Measurements from ENCODE around the gene SOX9. TPM values are rescaled to one million over a fixed set of nuclear protein-coding genes. Genes with fewer than 3 reads are reported as not detected.

Gene SOX9
- polyA plus RNA-seq, 2 donors, result 3.7 to 11.4 TPM

DNA sequence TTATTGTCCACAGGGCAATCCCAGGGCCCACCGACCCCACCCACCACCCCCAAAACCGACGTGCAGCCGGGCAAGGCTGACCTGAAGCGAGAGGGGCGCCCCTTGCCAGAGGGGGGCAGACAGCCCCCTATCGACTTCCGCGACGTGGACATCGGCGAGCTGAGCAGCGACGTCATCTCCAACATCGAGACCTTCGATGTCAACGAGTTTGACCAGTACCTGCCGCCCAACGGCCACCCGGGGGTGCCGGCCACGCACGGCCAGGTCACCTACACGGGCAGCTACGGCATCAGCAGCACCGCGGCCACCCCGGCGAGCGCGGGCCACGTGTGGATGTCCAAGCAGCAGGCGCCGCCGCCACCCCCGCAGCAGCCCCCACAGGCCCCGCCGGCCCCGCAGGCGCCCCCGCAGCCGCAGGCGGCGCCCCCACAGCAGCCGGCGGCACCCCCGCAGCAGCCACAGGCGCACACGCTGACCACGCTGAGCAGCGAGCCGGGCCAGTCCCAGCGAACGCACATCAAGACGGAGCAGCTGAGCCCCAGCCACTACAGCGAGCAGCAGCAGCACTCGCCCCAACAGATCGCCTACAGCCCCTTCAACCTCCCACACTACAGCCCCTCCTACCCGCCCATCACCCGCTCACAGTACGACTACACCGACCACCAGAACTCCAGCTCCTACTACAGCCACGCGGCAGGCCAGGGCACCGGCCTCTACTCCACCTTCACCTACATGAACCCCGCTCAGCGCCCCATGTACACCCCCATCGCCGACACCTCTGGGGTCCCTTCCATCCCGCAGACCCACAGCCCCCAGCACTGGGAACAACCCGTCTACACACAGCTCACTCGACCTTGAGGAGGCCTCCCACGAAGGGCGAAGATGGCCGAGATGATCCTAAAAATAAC is 3.0 kb downstream of the SOX9 start:
- peaks cover 3 to 10% of the 10 kb centered on the region in 2 donors for H3K36me3 ChIP-seq (ENCODE audit: control insufficient read depth in 2 of 2, insufficient read depth in 2 of 2, low read length in 1 of 2)
- WGBS, 2 donors, result 58 to 64% methylated on average over 43 to 75 of the region's 75 CpGs
- H3K27ac ChIP-seq (ENCODE audit: low read depth in 2 of 2, low read length in 1 of 2), result no peak overlapping the region
- H3K9me3 ChIP-seq (ENCODE audit: control insufficient read depth in 2 of 2, insufficient read depth in 1 of 2, low read depth in 1 of 2, low read length in 1 of 2), result no peaks in the 10 kb centered on the region
- H3K4me3 ChIP-seq (ENCODE audit: low read depth in 1 of 2, low read length in 2 of 2), result no peak overlapping the region
- peaks cover 0 to 4% of the 10 kb centered on the region in 2 donors for H3K27me3 ChIP-seq (ENCODE audit: control insufficient read depth in 1 of 2, insufficient read depth in 2 of 2, low read length in 2 of 2)
- H3K4me1 ChIP-seq (ENCODE audit: control insufficient read depth in 2 of 2, insufficient read depth in 2 of 2, low read length in 1 of 2), result peaks cover 0 to 6% of the 10 kb centered on the region in 2 donors

- Histone ChIP-seq H3K4me3 (ENCODE audit: low read depth in 1 of 2, low read length in 2 of 2) (no peak overlapping the region), H3K27me3 (ENCODE audit: control insufficient read depth in 1 of 2, insufficient read depth in 2 of 2, low read length in 2 of 2) (peaks cover 0 to 4% of the 10 kb centered on the region in 2 donors), H3K36me3 (ENCODE audit: control insufficient read depth in 2 of 2, insufficient read depth in 2 of 2, low read length in 1 of 2) (peaks cover 3 to 10% of the 10 kb centered on the region in 2 donors), H3K27ac (ENCODE audit: low read depth in 2 of 2, low read length in 1 of 2) (no peak overlapping the region), H3K4me1 (ENCODE audit: control insufficient read depth in 2 of 2, insufficient read depth in 2 of 2, low read length in 1 of 2) (peaks cover 0 to 6% of the 10 kb centered on the region in 2 donors), H3K9me3 (ENCODE audit: control insufficient read depth in 2 of 2, insufficient read depth in 1 of 2, low read depth in 1 of 2, low read length in 1 of 2) (no peaks in the 10 kb centered on the region)
- 75 to 89% methylated on average over 7 of the region's 7 CpGs for WGBS, 2 donors
Measured at GRCh38 chr17:72124438-72124775, 3.6 kb downstream of the SOX9 start.

DNA sequence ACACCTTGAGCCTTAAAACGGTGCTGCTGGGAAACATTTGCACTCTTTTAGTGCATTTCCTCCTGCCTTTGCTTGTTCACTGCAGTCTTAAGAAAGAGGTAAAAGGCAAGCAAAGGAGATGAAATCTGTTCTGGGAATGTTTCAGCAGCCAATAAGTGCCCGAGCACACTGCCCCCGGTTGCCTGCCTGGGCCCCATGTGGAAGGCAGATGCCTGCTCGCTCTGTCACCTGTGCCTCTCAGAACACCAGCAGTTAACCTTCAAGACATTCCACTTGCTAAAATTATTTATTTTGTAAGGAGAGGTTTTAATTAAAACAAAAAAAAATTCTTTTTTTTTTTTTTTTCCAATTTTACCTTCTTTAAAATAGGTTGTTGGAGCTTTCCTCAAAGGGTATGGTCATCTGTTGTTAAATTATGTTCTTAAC is 4.4 kb downstream of the SOX9 start:
- 71 to 79% methylated on average over 4 of the region's 4 CpGs for WGBS, 2 donors
- H3K4me1 ChIP-seq (ENCODE audit: control insufficient read depth in 2 of 2, insufficient read depth in 2 of 2, low read length in 1 of 2), result peaks cover 0 to 6% of the 10 kb centered on the region in 2 donors
- no peaks in the 10 kb centered on the region for H3K9me3 ChIP-seq (ENCODE audit: control insufficient read depth in 2 of 2, insufficient read depth in 1 of 2, low read depth in 1 of 2, low read length in 1 of 2)
- H3K4me3 ChIP-seq (ENCODE audit: low read depth in 1 of 2, low read length in 2 of 2), result no peak overlapping the region
- H3K27ac ChIP-seq (ENCODE audit: low read depth in 2 of 2, low read length in 1 of 2), result no peak overlapping the region
- H3K27me3 ChIP-seq (ENCODE audit: control insufficient read depth in 1 of 2, insufficient read depth in 2 of 2, low read length in 2 of 2), result peaks cover 0 to 4% of the 10 kb centered on the region in 2 donors
- peaks cover 3 to 10% of the 10 kb centered on the region in 2 donors for H3K36me3 ChIP-seq (ENCODE audit: control insufficient read depth in 2 of 2, insufficient read depth in 2 of 2, low read length in 1 of 2)

GRCh38 chr17:72125742-72126141 is 4.9 kb downstream of the SOX9 start:
- Histone ChIP-seq H3K9me3 (ENCODE audit: control insufficient read depth in 2 of 2, insufficient read depth in 1 of 2, low read depth in 1 of 2, low read length in 1 of 2) (no peaks in the 10 kb centered on the region), H3K4me3 (ENCODE audit: low read depth in 1 of 2, low read length in 2 of 2) (no peak overlapping the region), H3K36me3 (ENCODE audit: control insufficient read depth in 2 of 2, insufficient read depth in 2 of 2, low read length in 1 of 2) (peaks cover 3 to 10% of the 10 kb centered on the region in 2 donors), H3K4me1 (ENCODE audit: control insufficient read depth in 2 of 2, insufficient read depth in 2 of 2, low read length in 1 of 2) (peaks cover 0 to 6% of the 10 kb centered on the region in 2 donors), H3K27ac (ENCODE audit: low read depth in 2 of 2, low read length in 1 of 2) (no peak overlapping the region), H3K27me3 (ENCODE audit: control insufficient read depth in 1 of 2, insufficient read depth in 2 of 2, low read length in 2 of 2) (peaks cover 0 to 4% of the 10 kb centered on the region in 2 donors)

GRCh38 chr17:72126575-72127486 is 6.0 kb downstream of the SOX9 start:
- 60 to 61% methylated on average over 8 of the region's 8 CpGs for WGBS, 2 donors

DNA sequence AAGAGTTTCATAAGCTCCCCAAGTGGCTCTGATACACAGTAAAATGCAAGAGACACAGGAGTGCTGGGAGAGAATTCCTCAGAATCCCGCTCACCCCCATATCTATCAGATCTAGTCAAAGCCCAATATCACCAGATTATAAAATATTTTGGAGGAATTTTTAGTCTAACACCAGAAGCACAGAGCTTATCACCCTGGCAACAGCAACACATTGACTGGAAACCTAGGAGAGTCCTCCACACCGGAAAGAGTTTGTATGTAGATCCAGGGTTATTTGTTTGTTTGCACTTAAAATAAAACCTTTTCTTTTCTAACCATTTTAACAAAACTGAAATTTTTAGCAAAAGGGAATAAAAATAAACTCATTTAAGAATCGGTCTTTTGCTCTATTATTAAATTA is 7.2 kb downstream of the SOX9 start:
- Histone ChIP-seq H3K4me3 (ENCODE audit: low read depth in 1 of 2, low read length in 2 of 2) (no peak overlapping the region), H3K4me1 (ENCODE audit: control insufficient read depth in 2 of 2, insufficient read depth in 2 of 2, low read length in 1 of 2) (no peaks in the 10 kb centered on the region), H3K27me3 (ENCODE audit: control insufficient read depth in 1 of 2, insufficient read depth in 2 of 2, low read length in 2 of 2) (no peaks in the 10 kb centered on the region), H3K9me3 (ENCODE audit: control insufficient read depth in 2 of 2, insufficient read depth in 1 of 2, low read depth in 1 of 2, low read length in 1 of 2) (no peaks in the 10 kb centered on the region), H3K27ac (ENCODE audit: low read depth in 2 of 2, low read length in 1 of 2) (no peak overlapping the region), H3K36me3 (ENCODE audit: control insufficient read depth in 2 of 2, insufficient read depth in 2 of 2, low read length in 1 of 2) (peaks cover 3 to 10% of the 10 kb centered on the region in 2 donors)
- WGBS, 2 donors, result 80 to 86% methylated on average over 3 of the region's 3 CpGs

More at GRCh38 chr17:72126575-72127486, 6.0 kb downstream of the SOX9 start:
- peaks cover 3 to 10% of the 10 kb centered on the region in 2 donors for H3K36me3 ChIP-seq (ENCODE audit: control insufficient read depth in 2 of 2, insufficient read depth in 2 of 2, low read length in 1 of 2)
- peaks cover 0 to 1% of the 10 kb centered on the region in 2 donors for H3K4me1 ChIP-seq (ENCODE audit: control insufficient read depth in 2 of 2, insufficient read depth in 2 of 2, low read length in 1 of 2)
- H3K27me3 ChIP-seq (ENCODE audit: control insufficient read depth in 1 of 2, insufficient read depth in 2 of 2, low read length in 2 of 2), result no peaks in the 10 kb centered on the region
- no peak overlapping the region for H3K27ac ChIP-seq (ENCODE audit: low read depth in 2 of 2, low read length in 1 of 2)
- no peaks in the 10 kb centered on the region for H3K9me3 ChIP-seq (ENCODE audit: control insufficient read depth in 2 of 2, insufficient read depth in 1 of 2, low read depth in 1 of 2, low read length in 1 of 2)
- no peak overlapping the region for H3K4me3 ChIP-seq (ENCODE audit: low read depth in 1 of 2, low read length in 2 of 2)

GRCh38 chr17:72134608-72135394 is 14.0 kb downstream of the SOX9 start:
- Histone ChIP-seq H3K9me3 (ENCODE audit: control insufficient read depth in 2 of 2, insufficient read depth in 1 of 2, low read depth in 1 of 2, low read length in 1 of 2) (no peaks in the 10 kb centered on the region), H3K4me3 (ENCODE audit: low read depth in 1 of 2, low read length in 2 of 2) (no peak overlapping the region), H3K27ac (ENCODE audit: low read depth in 2 of 2, low read length in 1 of 2) (no peak overlapping the region), H3K4me1 (ENCODE audit: control insufficient read depth in 2 of 2, insufficient read depth in 2 of 2, low read length in 1 of 2) (no peaks in the 10 kb centered on the region), H3K27me3 (ENCODE audit: control insufficient read depth in 1 of 2, insufficient read depth in 2 of 2, low read length in 2 of 2) (peaks cover 0 to under 1% of the 10 kb centered on the region in 2 donors), H3K36me3 (ENCODE audit: control insufficient read depth in 2 of 2, insufficient read depth in 2 of 2, low read length in 1 of 2) (no peaks in the 10 kb centered on the region)
- 36 to 46% methylated on average over 7 of the region's 7 CpGs for WGBS, 2 donors

DNA sequence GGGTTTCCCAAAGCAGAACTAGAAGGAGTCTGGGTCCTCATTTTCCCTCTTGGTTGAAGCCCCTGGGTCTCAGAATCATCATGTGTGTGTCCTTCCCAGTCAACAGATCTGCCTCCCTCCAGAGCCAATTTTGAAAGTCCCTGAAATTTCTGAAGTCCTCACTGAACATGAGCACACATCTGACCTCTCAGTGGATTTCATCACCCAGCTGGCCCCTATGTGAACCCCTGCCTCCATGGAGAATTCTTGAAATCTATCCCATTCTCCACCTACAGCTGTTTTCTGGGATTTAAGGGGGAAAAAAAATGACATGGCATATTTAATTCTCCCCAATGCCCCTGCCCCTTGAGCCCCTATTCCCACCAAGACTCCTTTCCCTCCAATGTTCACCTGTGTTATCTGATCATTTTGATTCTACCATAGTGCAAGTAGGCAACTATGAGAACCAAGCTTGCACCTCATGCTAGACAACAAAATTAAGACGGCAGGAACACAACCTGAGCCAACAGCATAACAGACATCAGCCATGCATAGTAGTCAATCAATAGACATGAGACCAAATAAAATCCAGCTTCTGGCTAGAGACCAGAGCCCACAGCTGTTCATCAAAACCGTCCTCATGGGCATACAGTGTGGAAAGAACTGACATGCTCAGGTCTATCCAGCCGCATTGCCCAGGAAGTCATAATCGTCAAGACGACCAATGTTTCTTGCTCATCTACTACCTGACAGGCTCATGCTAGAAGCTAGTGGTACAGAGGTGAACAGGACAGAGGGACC is 14.9 kb downstream of the SOX9 start:
- H3K36me3 ChIP-seq (ENCODE audit: control insufficient read depth in 2 of 2, insufficient read depth in 2 of 2, low read length in 1 of 2), result no peaks in the 10 kb centered on the region
- H3K27me3 ChIP-seq (ENCODE audit: control insufficient read depth in 1 of 2, insufficient read depth in 2 of 2, low read length in 2 of 2), result peaks cover 0 to 2% of the 10 kb centered on the region in 2 donors
- H3K4me1 ChIP-seq (ENCODE audit: control insufficient read depth in 2 of 2, insufficient read depth in 2 of 2, low read length in 1 of 2), result no peaks in the 10 kb centered on the region
- H3K4me3 ChIP-seq (ENCODE audit: low read depth in 1 of 2, low read length in 2 of 2), result no peak overlapping the region
- H3K9me3 ChIP-seq (ENCODE audit: control insufficient read depth in 2 of 2, insufficient read depth in 1 of 2, low read depth in 1 of 2, low read length in 1 of 2), result no peaks in the 10 kb centered on the region
- 83 to 91% methylated on average over 5 of the region's 5 CpGs for WGBS, 2 donors
- H3K27ac ChIP-seq (ENCODE audit: low read depth in 2 of 2, low read length in 1 of 2), result no peak overlapping the region

Measured in esophagus (tissue), 2 donors.